Measurements from ENCODE around the gene ZNF160.

Gene ZNF160

GRCh38 chr19:53103234-53104203 lies at the start of gene ZNF160:
Gene ZNF160 (minus strand): TSS chr19:53103422. CDS start chr19:53086276, 17,146 bp downstream.
- H3K4me3 ChIP-seq (ENCODE audit: low read depth, low read length), result peak within 1 kb of the TSS; percentile 95
- DNase-seq (ENCODE audit: low read depth, low spot score), result peak; percentile 98
- in situ Hi-C loops (cut with HindIII; ENCODE audit: low sequenced_read_pairs), result no loop called here
- TF ChIP-seq, protein P1, sequence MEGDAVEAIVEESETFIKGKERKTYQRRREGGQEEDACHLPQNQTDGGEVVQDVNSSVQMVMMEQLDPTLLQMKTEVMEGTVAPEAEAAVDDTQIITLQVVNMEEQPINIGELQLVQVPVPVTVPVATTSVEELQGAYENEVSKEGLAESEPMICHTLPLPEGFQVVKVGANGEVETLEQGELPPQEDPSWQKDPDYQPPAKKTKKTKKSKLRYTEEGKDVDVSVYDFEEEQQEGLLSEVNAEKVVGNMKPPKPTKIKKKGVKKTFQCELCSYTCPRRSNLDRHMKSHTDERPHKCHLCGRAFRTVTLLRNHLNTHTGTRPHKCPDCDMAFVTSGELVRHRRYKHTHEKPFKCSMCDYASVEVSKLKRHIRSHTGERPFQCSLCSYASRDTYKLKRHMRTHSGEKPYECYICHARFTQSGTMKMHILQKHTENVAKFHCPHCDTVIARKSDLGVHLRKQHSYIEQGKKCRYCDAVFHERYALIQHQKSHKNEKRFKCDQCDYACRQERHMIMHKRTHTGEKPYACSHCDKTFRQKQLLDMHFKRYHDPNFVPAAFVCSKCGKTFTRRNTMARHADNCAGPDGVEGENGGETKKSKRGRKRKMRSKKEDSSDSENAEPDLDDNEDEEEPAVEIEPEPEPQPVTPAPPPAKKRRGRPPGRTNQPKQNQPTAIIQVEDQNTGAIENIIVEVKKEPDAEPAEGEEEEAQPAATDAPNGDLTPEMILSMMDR (IDR thresholded peaks at IDR 0.05; ENCODE audit: low read depth, low read length), result no peak

DNA sequence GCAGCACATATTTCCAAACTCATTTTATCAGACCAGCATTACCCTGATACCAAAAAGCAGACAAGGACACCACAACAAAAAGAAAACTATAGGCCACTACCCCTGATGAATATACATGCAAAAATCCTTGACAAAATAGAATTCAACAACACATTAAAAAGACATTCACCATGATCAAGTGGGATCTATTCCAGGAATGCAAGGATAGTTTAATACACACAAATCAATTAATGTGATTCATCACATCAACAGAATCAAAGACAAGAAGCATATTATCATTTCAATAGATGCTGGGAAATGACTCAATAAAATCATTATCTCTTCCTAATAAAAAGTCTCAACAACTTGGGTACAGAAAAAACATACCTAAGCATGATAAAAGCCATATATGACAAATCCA lies 44.4 kb upstream of the ZNF160 start:
- TF ChIP-seq, protein P1 (IDR thresholded peaks at IDR 0.05; ENCODE audit: low read depth, low read length), result no peak
- H3K4me3 ChIP-seq (ENCODE audit: low read depth, low read length), result no peak overlapping the region
- in situ Hi-C loops (cut with HindIII; ENCODE audit: low sequenced_read_pairs), result no loop called here
- DNase-seq (ENCODE audit: low read depth, low spot score), result peak; percentile 19

DNA sequence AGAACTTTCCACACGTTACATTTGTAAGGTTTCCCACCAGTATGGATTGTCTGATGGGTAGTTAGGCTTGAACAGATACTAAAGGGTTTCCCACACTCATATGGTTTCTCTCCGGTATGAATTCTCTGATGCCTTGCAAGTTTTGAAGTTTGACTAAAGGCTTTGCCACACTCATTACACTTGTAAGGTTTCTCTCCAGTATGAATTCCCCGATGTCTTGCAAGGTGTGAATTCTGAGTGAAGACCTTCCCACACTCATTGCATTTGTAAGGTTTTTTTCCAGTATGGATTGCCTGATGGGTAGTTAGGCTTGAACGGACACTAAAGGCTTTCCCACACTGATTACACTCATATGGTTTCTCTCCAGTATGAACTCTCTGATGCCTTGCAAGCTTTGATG lies 37.1 kb upstream of the ZNF160 start:
- in situ Hi-C loops (cut with HindIII; ENCODE audit: low sequenced_read_pairs), result no loop called here
- H3K4me3 ChIP-seq (ENCODE audit: low read depth, low read length), result no peak overlapping the region
- TF ChIP-seq, protein P1 (IDR thresholded peaks at IDR 0.05; ENCODE audit: low read depth, low read length), result no peak
- no peak for DNase-seq (ENCODE audit: low read depth, low spot score)

- no peak overlapping the region for H3K4me3 ChIP-seq (ENCODE audit: low read depth, low read length)
- in situ Hi-C loops (cut with HindIII; ENCODE audit: low sequenced_read_pairs), result no loop called here
- no peak for DNase-seq (ENCODE audit: low read depth, low spot score)
- TF ChIP-seq, protein P1 (IDR thresholded peaks at IDR 0.05; ENCODE audit: low read depth, low read length), result no peak
Measured at GRCh38 chr19:53136432-53136831, 33.2 kb upstream of the ZNF160 start.

- TF ChIP-seq, protein P1 (IDR thresholded peaks at IDR 0.05; ENCODE audit: low read depth, low read length), result no peak
- in situ Hi-C loops (cut with HindIII; ENCODE audit: low sequenced_read_pairs), result no loop called here
- peak; percentile 72 for DNase-seq (ENCODE audit: low read depth, low spot score)
- peak within 1 kb of the TSS; percentile 50 for H3K4me3 ChIP-seq (ENCODE audit: low read depth, low read length)
Measured at GRCh38 chr19:53132141-53132991, 29.1 kb upstream of the ZNF160 start, which contains the start of gene ZNF415. Gene ZNF415 (minus strand): TSS chr19:53132910. CDS start chr19:53122676, 10,234 bp downstream.

DNA sequence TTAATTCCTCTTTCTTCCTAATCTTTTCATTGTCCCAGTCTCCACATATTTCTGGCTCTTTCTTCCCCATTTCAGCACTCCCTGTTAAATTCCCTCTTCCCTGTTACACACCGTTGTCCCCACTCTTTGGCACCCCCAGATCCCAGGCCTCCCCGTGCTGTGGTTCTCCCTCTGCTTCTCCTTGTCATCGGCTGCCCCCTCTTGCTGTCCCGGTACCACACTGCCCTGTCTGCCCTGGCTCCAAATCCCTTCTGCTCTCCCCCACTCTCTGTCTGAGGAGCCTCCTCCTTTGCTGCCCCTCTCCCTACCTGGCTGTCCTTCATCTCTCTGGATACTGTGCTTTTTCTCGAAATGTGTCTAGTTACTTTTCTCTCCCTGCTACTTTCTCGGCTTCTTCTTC lies 28.5 kb upstream of the ZNF160 start:
- in situ Hi-C loops (cut with HindIII; ENCODE audit: low sequenced_read_pairs), result no loop called here
- peak overlapping the region; percentile 50 for H3K4me3 ChIP-seq (ENCODE audit: low read depth, low read length)
- TF ChIP-seq, protein P1 (IDR thresholded peaks at IDR 0.05; ENCODE audit: low read depth, low read length), result no peak
- DNase-seq (ENCODE audit: low read depth, low spot score), result no peak
